Inferior parietal cortex (tissue), 1 donor: Measurements from ENCODE around the gene MCOLN3.
"Not testable (repeated sequence)": the region's sequence is repeated elsewhere in the genome, so short reads cannot be mapped to it uniquely, and the experiment has no call there.

Experiments
- DNase-seq: peaks from one replicate; pipeline ENCODE4 v3.0.0-alpha.2; 2016; ENCODE audit errors: extremely low spot score

MCOLN3 gene

DNA sequence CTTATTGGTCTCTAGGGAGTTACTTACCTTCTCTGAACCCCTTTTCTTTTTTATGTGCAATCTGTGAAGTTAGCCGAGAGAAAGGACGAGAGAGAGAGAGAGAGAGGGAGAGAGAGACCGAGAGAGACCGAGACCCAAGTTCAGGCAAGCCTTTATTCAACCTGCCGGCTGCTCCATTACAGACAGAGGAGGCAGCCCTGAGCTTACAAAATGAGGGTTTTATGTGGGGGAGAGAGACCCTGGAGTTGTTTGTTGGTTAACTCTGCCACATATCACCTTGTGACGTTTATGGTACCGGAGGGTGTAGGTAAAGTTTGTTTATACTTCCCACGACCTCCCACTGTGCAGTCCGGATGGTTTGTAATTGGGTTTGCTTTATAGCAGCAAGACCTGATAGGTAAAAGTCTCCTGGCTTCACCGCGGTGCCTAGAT is 1.5 kb upstream of the MCOLN3 start:
- no peak for DNase-seq

DNA sequence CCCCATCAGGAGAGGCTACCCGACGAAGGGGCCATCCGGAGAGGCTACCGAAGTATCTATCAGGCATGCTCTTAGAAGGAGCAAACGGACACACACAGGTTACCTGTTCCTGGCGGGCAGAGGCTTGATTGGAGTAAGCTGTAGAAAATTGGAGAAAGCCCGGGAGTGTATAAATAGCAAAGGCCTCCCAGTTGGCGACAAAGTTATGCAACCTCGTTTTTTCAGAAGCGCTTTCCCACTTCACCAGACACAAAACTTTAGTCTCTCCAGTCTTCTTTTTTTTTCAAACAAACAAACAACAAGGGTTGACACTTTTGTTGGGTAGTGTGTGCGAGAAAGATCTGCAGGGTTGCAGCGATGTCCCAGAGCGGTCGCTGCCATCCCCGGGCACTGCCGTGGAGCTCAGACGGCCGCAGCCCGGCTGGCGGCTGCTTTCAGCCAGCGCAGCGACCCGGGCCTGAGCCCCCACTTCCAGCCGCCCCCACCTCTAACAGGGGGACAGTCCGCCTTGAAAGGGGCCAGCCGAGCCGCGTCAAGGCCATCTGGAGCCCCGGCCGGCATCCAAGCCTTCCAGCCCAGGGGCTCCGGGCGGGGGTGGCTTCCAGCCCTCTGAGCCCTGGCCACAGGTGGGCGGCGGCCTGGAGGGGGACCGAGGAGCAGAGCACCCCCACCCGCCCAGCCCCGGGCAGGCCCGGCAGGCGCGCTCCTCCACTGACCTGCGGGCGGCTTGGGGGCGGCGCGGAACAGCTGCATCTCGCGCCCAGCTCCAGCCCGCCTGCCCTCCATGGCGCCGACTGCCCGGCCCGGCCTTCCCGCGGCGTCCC is 616 bp downstream of the MCOLN3 start:
- DNase-seq: no peak

DNA sequence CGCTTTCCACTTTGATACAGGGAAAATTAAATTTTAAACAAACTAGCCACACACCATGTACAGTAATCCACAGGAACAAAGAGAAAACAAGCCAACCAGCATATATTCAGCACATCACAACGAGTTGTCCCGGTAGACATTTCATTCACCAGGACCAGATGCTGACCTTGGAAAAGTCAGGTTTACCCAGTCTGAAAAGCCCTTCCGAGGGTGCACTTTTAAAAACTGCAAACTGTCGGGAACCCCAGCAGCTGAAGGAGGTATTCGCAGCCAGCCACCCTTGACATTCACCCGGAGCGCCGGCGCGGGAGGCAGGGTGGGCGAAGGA is 1.2 kb downstream of the MCOLN3 start:
- no peak for DNase-seq

DNA sequence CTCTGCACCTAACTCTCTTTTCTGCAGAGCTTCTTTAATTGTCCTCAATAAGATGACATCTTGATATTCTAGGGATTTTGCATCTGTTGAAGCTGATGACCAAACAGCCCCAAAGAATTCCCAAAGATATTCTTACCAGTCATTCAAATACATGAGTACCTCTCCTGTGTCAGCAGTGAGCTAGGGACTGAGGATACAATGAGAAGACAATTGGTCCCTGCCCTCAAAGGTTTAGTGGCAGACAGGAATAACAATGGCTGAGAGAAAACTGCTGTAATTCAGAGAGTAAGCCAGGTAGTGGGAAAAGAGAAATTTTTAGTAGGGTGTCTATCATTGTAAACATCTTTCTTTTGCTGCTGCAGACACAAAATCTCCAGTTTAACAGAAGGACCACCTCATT is 5.9 kb downstream of the MCOLN3 start:
- DNase-seq: no peak

DNA sequence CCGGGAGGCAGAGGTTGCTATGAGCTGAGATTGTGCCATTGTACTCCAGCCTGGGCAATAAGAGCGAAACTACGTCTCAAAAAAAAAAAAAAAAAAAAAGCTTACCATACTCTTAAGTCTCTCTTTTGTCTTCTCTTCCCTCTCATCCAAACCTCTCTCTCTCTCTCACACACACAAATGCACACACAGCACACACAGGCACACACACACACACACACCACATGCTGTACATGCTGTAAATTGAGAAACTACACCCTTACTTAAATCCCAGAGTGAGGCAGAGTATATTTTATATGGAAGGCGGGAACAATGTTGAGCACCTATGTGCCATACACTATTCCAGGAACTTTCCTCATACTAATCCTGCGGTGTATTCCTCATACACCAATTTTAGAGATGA is 6.5 kb downstream of the MCOLN3 start:
- DNase-seq: no peak

DNA sequence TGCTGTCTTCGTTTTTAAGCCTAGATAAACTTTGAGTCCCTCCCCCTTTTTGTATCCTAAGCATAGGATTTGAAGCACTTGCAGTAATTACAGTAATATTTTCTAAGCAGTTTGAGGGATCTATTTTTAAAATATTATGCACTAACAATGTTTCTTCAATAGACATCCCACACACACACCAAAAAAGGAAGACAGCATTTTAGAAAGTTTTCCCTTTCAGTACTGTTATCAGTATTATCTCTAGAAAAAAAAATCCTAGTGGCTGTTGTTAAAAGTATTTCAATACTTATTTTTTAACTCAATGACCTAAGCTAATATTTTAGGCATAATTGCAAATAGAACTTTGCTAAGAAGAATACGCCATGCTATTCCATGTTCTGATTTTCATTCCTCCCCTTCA is 15.1 kb downstream of the MCOLN3 start:
- DNase-seq: no peak

DNA sequence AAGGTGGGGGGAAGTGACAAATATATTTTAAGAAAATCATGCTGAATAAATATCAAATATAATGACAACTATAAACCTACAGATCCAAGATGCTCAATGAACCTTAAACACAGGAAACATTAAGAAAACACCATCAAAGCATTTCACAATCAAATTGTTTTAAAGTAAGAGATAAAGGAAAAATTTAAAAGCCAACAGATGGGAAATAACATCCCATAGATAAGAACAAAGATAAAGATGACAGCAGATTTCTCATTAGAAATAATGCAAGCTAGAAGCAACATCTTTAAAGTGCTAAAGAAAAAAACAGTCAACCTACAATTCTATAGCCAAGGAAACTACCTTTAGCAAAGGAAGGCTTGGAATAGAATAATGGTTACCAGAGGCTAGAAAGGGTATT is 17.8 kb downstream of the MCOLN3 start:
- DNase-seq: no peak

DNA sequence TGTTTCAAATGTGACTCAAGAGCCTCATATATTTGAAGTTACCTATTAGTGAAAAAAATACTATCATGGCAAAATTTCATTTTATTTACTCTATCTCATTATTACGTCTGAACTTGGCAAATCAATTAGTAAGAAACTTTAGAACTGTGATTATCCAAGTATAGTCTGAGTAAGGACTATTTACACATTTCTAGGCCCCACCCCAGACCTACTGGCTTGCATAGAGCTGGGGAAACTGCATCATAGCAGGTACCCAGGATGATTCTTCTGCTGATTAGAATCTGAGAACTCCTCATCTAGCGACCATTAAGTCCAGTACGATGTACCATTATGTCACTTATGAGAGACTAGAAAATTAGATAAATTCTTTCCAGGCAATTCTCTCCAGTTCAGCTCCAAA is 20.1 kb downstream of the MCOLN3 start:
- DNase-seq: no peak

DNA sequence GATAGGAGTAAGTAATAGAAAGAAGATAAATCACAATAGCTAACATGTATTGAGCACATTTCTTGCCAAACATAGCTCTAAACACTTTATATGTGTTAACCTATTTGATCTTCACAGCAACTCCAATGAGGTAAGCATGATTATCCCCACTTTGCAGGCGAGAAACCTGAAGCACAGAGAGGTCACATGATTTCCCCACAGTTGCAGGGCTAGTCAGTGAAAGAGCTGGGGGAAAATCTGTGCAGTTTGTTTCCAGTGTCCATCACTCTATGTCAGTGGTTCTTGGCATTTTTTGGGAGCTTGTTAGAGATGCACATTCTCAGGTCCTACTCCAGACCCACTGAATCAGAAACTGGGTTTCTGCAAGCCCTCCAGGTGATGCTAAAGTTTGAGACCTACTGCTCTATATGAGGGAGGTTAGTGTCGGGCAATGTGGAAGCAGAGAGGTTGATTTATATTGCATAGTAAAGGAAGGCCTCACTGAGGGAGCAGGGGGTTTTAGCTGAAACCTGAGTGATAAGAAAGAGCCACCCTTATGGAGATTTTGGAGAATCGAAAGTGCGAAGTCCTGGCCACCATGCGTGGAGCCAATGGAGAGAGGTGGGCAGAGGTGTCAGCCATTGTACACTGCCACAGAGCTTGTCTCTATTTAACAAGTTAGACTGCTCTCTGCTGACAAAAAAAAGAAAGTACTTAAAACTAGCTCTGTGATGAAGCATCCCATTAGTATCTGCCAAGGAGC is 20.9 kb downstream of the MCOLN3 start:
- DNase-seq: peak; percentile 10

DNA sequence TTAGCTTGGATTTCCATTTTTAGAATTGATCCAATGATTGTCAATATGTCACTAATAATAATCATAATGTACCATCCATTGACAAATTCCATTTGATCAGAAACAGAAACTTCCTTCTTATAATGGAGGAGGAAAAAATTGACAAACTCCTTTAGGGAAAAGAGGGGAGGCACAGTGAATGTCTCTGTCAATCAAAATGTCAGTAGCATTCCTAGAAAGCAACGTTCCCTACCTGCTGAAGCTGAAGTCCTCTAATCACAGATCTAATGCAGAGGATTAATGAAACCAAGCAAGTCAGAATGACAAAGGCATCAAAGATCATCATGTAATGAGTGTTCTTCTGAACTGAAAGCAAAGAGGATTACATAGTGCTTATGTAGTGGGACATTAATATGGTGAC is 22.4 kb downstream of the MCOLN3 start:
- no peak for DNase-seq

DNA sequence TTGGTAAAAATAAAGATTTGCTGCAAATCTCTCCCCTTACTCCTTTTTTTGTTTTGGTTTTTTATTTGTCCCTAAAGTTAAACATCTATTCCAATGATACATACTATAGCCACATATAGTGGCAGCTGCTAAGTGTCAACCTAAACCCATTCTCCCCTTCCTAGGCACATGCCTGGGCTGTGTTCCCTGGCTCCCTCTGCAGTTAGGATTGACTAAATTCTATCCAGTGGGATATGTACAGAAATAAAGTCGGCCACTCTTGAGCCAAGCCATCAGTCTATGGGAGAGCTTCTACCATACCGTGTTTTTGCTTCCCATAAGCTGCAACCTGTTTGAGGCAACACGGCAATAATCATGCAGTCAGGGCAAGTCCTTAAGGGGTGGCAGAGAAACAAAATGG is 23.6 kb downstream of the MCOLN3 start:
- DNase-seq: no peak

DNA sequence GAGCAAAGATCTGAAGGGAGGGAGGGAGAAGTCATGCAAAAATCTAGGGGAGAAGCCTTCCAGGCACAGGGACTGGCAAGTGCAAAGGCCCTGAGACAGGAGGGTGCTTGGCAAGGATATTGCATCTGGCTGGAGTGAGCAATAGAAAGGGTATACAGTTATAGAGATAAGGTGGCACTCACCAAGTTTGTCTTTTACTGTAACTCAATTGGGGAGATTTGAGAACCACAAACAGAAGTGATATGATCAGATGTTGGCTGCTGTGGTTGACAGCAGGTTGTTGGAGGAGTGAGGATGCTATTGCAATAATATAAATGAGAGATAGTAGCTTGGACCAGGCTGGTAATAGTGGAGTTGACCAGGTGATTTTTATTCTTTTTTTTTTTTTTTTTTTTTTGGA is 25.6 kb downstream of the MCOLN3 start:
- DNase-seq: no peak

DNA sequence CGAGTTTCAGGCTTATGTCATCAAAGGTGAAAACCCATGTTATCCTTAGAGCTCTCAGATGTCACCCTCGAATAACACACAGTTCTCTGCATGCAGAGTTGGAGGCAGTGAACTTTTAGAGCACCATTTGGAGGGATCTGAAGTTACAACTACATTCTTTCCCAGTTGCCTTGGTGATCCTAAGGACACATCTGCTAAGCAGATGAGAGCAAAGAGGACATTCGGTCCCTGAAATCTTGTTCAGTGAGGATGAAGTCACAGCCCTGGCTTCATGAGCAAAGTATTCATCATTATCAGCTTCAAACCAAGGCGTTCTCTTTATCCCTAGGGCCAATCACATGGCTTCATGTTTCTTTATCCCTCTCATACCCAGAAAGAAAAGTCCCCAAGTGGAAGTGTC is 28.3 kb downstream of the MCOLN3 start:
- no peak for DNase-seq

DNA sequence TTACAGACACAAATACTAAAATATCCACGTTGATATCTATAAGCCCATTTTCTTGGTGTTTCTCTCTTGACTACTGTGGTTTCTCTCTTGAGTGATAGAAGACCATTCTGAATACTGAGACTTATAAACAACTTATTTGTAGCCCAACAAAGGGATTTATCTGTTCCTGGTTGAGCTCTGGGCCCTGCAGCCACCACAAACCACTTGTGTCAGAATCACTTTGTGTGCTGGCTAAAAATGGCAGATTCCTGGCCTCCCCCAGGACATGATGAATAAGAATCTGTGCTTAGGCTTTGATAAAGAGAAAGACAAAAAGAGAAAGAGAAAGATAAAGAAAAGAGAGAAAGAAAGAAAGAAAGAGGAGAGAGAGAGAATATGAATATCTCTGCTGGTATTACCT is 32.5 kb downstream of the MCOLN3 start:
- no peak for DNase-seq

DNA sequence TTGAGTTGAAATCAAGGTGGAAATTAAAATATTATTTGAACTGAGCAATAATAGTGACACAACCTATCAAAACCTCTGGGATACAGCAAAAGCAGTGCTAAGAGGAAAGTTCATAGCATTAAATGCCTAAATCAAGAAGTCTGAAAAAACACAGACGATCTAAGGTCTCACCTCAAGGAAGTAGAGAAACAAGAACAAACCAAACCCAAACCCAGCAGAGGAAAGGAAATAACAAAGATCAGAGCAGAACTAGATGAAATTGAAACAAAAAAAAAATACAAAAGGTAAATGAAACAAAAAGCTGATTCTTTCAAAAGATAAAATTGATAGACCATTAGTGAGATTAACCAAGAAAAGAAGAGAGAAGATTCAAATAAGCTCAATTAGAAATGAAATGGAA is 42.7 kb downstream of the MCOLN3 start:
- not testable (repeated sequence) for DNase-seq

DNA sequence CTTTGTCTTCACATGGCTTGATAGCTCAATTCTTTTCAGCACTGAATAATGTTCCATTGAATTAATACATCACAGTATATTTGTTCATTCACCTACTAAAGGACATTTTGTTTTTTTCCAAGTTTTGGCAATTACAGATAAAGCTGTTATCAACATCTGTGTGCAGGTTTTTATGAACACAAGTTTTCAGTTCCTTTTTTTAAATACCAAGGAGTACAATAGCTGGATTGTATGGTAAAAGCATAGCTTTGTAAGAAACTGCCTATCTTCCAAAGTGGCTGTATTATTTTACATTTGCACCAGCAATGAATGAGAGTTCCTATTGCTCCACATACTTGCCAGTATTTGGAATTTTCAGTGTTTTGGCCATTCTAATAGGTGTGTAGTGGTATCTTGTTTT is 46.6 kb downstream of the MCOLN3 start:
- no peak for DNase-seq

DNA sequence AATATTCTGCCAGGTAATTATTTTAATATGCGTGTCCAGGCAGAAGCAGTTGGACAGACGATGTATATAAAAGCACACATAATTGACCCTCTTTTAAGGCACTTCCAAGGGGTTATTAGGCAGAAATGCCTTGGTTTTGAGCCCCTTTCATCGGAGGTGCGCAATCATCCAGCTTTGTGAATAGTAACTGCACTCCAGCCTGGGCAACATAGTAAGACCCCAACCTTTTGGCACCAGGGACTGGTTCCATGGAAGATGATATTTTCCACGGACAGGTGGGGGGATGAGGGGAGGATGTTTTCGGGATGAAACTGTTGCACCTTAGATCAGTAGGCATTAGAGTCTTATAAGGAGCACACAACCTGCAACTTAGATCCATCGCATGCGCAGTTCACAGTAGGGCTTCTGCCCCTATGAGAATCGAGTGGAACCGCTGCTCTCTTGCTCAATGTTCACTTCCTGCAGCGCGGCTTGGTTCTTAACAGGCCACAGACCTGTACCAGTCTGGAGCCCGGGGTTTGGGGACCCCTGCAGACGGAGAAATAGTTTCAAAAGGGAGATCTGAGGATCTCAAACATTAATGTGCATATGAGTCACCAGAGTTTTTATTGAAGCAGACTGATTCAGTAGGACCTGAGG is 49.5 kb downstream of the MCOLN3 start:
- DNase-seq: no peak

DNA sequence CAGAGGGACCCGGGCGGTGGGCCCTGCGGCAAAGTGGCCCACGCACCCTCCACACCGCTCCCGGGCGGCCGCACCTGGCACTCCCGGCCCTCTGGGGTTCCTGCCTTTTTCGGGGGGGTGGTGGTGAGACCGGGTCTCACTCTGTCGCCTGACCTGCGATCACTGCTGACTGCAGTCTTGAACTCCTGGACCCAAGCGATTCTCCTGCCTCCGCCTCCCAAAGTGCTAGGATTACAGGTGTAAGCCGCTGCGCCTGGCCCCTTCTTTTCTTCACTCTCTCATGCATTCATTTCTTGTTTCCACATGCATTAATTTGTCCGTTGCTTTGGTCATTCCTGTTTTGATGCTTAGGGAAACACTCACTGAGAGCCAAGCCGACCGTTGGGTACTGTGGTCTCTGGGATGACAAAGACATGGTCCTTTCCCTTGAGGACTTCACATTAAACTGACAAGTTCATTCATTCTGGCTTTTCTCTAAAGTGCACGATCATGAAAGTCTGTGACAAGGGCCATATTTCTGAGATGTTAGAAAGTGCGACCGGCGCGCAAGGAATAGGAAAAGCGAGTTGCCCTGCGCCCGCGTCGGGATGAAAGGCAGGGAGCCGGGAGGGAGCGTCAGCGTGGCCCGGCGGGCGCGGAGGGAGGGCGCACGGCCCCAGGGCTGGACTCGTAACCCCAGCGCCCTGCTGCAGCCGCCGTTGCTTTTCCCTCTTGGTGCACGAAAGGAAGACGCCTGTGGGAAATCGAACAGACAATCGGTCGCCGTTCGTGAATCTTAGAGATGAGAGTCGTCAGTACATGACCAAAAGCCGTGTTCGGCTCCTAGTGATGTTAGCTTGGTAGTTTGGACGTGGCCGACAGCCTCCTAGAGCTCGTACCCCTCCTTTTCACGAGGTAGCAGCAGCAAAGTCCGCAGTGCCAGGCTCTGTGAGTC is 50.4 kb downstream of the MCOLN3 start:
- DNase-seq: no peak

DNA sequence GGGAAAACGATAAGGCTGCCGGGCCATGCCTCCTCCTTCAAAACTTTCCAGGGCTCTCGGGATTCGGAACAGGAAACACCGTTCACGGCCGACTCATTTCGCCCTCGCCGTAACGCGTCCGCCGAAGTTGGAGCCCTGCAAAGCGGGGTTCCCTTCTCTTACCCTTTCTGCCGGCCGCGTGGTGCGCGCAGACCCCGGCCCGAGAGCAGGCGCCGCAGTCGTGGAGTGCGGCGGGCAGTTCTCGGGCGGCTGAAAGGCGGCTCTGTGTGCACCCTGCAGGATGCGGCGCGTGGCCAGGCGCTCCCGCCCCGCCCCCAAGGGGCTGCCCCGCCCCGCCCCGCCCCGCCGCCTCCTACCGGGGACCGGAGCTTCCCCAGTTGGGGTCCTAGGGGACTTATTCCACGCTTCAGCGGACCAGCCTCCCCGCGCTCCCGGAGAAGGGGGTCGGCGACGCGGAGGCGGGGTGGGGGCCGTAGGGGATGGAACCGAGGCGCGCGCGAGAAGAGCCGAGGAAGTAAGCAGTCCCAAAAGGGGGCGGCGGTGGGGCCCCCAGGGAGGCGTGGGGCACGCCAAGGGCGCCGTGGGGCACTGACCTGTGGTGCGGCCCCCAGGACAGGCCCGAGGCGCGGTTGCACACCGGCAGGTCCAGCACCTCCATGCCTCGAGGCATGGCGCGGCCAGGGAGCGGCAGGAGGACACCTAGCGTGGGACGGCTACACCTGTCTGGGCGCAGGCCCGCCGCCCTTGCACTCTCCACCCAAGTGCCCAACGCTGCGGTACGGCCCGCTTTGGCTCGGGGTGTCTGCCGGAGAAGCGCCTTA is 51.2 kb downstream of the MCOLN3 start, which contains the start of gene MCOLN2:
MCOLN2 (minus strand) TSS at position 268 of the 821 bp plus-strand sequence; CDS start at position 27, 241 bp downstream.
- DNase-seq: no peak

DNA sequence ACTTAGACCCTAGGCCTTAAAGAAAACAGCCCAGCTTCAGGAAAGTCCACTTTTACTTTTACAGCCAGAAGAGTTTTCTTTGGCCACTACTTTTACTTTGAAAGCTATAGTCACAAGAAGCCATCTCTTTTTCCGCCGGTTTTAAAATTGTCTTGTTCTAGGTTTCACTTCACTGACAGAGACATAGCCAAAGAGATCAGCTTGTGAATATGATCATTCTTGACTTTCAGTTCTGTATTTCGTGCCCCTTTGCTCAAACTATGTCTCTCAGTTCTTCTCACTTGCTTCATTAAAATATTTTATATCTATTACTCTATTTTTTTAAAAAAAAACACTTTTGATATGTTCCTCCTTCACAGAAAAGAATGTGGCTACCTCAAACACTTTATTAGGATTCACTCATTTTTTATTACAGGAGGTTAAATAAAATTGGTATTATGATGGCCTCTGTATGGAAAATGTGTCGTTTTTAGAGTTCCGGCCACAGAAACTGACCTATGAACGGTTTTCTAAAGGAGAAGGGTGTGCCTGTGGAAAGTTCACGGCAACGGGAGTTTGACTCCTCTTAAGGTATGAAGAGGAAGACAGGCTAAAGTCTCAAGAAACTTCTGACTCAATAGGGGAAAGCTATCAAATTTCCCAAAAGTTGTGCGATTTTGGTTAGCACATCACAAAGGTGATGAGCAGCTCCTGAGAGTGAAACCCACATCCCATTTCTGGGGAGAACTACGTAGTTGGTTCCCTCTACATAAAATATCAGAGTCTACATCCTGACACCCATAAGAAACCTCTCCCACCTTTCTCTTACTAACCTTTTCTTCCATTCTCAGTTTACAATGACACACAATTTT is 52.6 kb downstream of the MCOLN3 start:
- DNase-seq: no peak
